Progenitor cell of endocrine pancreas (in vitro differentiated cells): Measurements from ENCODE around the gene RFX3. TPM values are rescaled to one million over a fixed set of nuclear protein-coding genes. Genes with fewer than 3 reads are reported as not detected.

ENCODE experiments used
- DNase-seq: peaks from one replicate; pipeline ENCODE4 v3.0.0; 2021; ENCODE audit warnings: low spot score; ENCODE audit not compliant: unreplicated experiment
- H3K27ac Mint-ChIP-seq: 2 replicates; pipeline ENCODE4 v1.8.0; 2021; ENCODE audit warnings: mild to moderate bottlenecking, moderate library complexity, mixed read lengths
- H3K27me3 Mint-ChIP-seq: 2 replicates; pipeline ENCODE4 v1.8.0; 2021; ENCODE audit warnings: mixed read lengths
- H3K36me3 Mint-ChIP-seq: 2 replicates; pipeline ENCODE4 v1.8.0; 2022; ENCODE audit warnings: mixed read lengths; ENCODE audit not compliant: insufficient read depth
- H3K4me1 Mint-ChIP-seq: 2 replicates; pipeline ENCODE4 v1.8.0; 2021; ENCODE audit warnings: low read depth, mixed read lengths
- H3K4me3 Mint-ChIP-seq: 2 replicates; pipeline ENCODE4 v1.8.0; 2021; ENCODE audit warnings: low read depth, mild to moderate bottlenecking, moderate library complexity, mixed read lengths
- H3K9me3 Mint-ChIP-seq: 2 replicates; pipeline ENCODE4 v1.8.0; 2021; ENCODE audit warnings: low read depth, mixed read lengths
- total RNA-seq: library from RNA; stranded (reverse); gene quantifications from 2 replicates; pipeline ENCODE4 v1.2.1, GENCODE V29; 2021
- TF ChIP-seq, protein P1 (sequence below): fragments of 200-600 bp; sonication (generic); IDR thresholded peaks from one replicate; pipeline ENCODE4 v1.5.0; 2021; ENCODE audit warnings: antibody characterized with exemption, mild to moderate bottlenecking; ENCODE audit not compliant: unreplicated experiment

Gene RFX3
- total RNA-seq, 1 donor from 2014 or later: 53.9 TPM

- no peaks in the 10 kb centered on the region for H3K27me3 Mint-ChIP-seq
- peaks cover 27% of the 10 kb centered on the region for H3K36me3 Mint-ChIP-seq
- DNase-seq: no peak
- H3K4me3 Mint-ChIP-seq: no peak overlapping the region
- no peak overlapping the region for H3K27ac Mint-ChIP-seq
- no peaks in the 10 kb centered on the region for H3K9me3 Mint-ChIP-seq
- TF ChIP-seq, protein P1, sequence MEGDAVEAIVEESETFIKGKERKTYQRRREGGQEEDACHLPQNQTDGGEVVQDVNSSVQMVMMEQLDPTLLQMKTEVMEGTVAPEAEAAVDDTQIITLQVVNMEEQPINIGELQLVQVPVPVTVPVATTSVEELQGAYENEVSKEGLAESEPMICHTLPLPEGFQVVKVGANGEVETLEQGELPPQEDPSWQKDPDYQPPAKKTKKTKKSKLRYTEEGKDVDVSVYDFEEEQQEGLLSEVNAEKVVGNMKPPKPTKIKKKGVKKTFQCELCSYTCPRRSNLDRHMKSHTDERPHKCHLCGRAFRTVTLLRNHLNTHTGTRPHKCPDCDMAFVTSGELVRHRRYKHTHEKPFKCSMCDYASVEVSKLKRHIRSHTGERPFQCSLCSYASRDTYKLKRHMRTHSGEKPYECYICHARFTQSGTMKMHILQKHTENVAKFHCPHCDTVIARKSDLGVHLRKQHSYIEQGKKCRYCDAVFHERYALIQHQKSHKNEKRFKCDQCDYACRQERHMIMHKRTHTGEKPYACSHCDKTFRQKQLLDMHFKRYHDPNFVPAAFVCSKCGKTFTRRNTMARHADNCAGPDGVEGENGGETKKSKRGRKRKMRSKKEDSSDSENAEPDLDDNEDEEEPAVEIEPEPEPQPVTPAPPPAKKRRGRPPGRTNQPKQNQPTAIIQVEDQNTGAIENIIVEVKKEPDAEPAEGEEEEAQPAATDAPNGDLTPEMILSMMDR: no peak
- H3K4me1 Mint-ChIP-seq: no peaks in the 10 kb centered on the region
These were observed 269.1 kb downstream of the RFX3 start for GRCh38 chr9:3256571-3257330.

- TF ChIP-seq, protein P1: no peak
- Mint-ChIP-seq H3K4me3 (no peak overlapping the region), H3K36me3 (peaks cover 29% of the 10 kb centered on the region), H3K4me1 (no peaks in the 10 kb centered on the region), H3K27ac (no peak overlapping the region), H3K27me3 (no peaks in the 10 kb centered on the region), H3K9me3 (no peaks in the 10 kb centered on the region)
- no peak for DNase-seq
These were observed 274.5 kb downstream of the RFX3 start for GRCh38 chr9:3251309-3251708.

GRCh38 chr9:3250741-3251140 is 275.1 kb downstream of the RFX3 start:
- Mint-ChIP-seq H3K36me3 (peaks cover 30% of the 10 kb centered on the region), H3K27me3 (no peaks in the 10 kb centered on the region), H3K4me3 (no peak overlapping the region), H3K4me1 (no peaks in the 10 kb centered on the region), H3K9me3 (no peaks in the 10 kb centered on the region), H3K27ac (no peak overlapping the region)
- no peak for DNase-seq
- TF ChIP-seq, protein P1: no peak

GRCh38 chr9:3247211-3247610 is 278.6 kb downstream of the RFX3 start:
- Mint-ChIP-seq H3K4me1 (no peaks in the 10 kb centered on the region), H3K9me3 (no peaks in the 10 kb centered on the region), H3K27me3 (no peaks in the 10 kb centered on the region), H3K4me3 (no peak overlapping the region), H3K27ac (no peak overlapping the region), H3K36me3 (peaks cover 27% of the 10 kb centered on the region)
- DNase-seq: no peak
- TF ChIP-seq, protein P1: no peak

DNA sequence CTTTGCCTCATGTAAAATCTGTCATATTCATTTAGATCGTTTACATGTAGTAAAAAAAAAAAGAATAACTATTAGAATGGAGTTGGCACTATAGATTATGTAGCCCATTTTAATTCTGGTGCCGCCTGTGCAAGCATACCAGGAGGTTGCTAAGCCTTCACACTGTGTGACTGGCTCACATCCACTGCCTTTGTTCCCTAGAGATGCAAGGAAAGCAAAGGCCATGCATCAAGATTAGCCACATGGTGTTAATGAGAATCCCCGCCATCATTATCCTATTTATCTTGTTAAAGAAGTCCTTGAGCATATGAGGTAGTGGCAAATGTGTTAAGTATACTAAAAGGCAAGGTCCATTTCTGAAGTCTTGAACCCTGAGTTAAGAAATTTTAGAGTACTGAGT is 279.6 kb downstream of the RFX3 start:
- Mint-ChIP-seq H3K36me3 (peaks cover 22% of the 10 kb centered on the region), H3K27ac (no peak overlapping the region), H3K4me1 (peaks cover 2% of the 10 kb centered on the region), H3K27me3 (no peaks in the 10 kb centered on the region), H3K4me3 (no peak overlapping the region), H3K9me3 (no peaks in the 10 kb centered on the region)
- no peak for DNase-seq
- TF ChIP-seq, protein P1: no peak
